ENCODE measurements around the gene C14orf119. TPM values are rescaled to one million over a fixed set of nuclear protein-coding genes. Genes with fewer than 3 reads are reported as not detected.

C14orf119 gene
- total RNA-seq, 1 donor from 2014 or later: 55.3 TPM

DNA sequence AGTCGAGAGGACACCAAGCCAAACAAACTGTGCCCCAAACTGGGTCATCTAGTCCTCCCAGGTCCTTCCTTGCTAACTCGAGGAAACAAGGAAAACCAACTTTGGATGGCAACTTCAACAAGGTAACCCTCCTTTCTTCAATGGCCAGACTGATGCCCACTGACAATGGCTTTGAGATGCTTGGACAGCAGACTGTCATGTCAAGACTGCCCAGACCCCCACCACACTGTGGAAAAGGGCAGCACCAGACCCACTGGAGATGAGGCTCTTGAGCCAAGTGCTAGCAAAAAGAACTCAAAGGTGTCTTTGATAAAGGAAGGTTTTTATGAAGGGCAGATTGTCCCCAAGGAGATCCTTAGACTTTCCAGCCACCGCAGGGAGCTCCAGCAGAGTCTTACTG, 28.9 kb upstream of the C14orf119 start:
- no peaks in the 10 kb centered on the region for H3K9me3 ChIP-seq
- H3K27ac ChIP-seq: no peak overlapping the region
- no peaks in the 10 kb centered on the region for H3K27me3 ChIP-seq
- no peak for DNase-seq
- H3K4me1 ChIP-seq: peaks cover 27% of the 10 kb centered on the region
- TF ChIP-seq, protein P1, sequence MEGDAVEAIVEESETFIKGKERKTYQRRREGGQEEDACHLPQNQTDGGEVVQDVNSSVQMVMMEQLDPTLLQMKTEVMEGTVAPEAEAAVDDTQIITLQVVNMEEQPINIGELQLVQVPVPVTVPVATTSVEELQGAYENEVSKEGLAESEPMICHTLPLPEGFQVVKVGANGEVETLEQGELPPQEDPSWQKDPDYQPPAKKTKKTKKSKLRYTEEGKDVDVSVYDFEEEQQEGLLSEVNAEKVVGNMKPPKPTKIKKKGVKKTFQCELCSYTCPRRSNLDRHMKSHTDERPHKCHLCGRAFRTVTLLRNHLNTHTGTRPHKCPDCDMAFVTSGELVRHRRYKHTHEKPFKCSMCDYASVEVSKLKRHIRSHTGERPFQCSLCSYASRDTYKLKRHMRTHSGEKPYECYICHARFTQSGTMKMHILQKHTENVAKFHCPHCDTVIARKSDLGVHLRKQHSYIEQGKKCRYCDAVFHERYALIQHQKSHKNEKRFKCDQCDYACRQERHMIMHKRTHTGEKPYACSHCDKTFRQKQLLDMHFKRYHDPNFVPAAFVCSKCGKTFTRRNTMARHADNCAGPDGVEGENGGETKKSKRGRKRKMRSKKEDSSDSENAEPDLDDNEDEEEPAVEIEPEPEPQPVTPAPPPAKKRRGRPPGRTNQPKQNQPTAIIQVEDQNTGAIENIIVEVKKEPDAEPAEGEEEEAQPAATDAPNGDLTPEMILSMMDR (IDR thresholded peaks at IDR 0.05): no peak
- ATAC-seq: no peak
- H3K4me3 ChIP-seq: no peak overlapping the region
- peaks cover 80% of the 10 kb centered on the region for H3K36me3 ChIP-seq
- intact Hi-C loops (cut with DNase I): no loop called here

DNA sequence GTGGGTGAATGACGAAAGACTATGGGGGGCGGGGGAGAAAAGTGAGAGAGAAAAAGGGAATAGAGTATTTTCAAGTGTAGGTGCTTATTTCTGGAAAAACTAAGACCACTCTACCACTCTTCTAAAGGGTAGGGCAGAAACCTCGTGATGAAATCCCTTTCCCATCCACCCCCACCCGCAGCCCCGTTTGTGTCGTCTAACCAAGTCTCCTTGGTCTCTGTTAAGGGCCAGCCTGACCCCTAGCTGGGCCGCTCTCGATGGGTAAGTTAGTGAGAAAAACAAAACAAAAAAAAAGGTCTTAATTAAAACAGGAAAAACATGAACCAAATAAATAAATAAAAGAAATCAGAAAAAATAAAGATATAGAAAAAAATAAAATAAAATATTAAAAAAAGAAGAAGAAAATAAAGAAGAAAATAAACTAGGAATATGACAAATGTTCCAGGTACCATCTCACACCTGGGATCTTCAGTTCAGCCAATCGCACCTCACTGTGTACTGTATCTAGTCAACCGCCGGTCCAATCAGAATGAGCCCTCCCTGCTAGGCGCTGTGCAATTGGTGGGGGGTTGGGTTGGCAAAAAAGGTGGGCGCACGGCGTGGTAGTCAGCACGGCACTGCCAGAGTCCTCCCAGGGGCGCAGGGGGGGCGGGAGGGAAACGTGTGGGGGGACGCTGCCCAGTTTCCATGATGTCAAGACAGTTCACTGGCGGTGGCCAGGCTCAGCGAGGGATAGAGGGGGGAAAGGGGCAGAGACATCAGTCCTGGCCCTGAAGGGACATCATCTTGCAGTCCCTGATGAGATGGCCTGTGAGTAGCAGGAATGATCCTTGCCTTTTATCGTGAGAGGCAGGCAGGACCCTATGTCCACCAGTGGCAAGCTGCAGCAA, 28.2 kb upstream of the C14orf119 start:
- intact Hi-C loops (cut with DNase I): no loop called here
- TF ChIP-seq, protein P1 (IDR thresholded peaks at IDR 0.05): no peak
- Histone ChIP-seq H3K4me1 (peaks cover 32% of the 10 kb centered on the region), H3K9me3 (no peaks in the 10 kb centered on the region), H3K4me3 (no peak overlapping the region), H3K27me3 (no peaks in the 10 kb centered on the region), H3K27ac (no peak overlapping the region), H3K36me3 (peaks cover 73% of the 10 kb centered on the region)
- no peak for DNase-seq
- no peak for ATAC-seq

DNA sequence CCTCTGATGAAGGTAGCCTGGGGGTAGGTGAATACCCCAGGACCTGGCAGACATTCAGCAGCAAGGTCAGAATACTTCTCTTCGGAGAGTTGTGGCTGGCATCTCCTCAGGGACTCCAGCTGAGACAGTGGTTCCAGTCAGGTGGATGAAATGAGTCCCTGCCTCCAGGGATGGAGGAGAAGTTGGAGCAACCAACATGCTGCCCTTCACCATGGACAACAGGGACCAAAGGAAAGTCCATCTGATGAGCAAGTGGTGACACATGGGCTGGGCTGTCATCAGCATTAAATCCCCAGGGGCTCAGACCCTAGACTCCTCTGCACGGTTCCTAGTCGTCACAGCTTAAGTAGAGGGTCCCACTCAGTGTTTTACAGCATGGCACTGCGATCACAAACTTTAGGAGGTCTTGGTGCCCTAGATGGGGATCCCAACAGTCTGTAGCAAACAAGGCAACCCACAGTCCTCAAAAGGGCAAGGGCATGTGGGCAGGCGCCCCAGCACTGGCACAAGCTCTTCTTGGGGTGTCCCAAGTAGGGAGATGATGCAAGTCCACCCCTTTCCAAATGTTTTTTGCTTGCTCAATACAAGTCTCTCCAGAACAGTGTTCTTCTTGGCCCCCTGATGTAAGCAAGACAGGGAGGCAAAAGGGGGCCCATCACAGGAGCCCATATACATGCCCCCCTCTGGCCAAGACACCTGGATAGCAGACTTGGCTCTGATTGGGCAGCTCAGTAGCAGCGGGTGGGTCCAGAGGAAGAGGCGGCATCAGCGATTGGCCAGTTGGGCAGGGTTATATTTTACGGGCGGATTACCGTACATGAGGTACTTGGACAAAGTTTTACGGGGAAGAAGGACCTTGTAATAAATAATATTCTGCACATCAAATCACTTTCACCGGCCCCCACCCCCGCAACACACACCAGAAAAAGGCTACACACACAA, 27.2 kb upstream of the C14orf119 start:
- H3K36me3 ChIP-seq: peaks cover 72% of the 10 kb centered on the region
- peaks cover 33% of the 10 kb centered on the region for H3K4me1 ChIP-seq
- H3K9me3 ChIP-seq: no peaks in the 10 kb centered on the region
- intact Hi-C loops (cut with DNase I): no loop called here
- H3K27me3 ChIP-seq: no peaks in the 10 kb centered on the region
- TF ChIP-seq, protein P1 (IDR thresholded peaks at IDR 0.05): no peak
- ATAC-seq (no peak), DNase-seq (no peak)
- H3K4me3 ChIP-seq: no peak overlapping the region
- no peak overlapping the region for H3K27ac ChIP-seq

DNA sequence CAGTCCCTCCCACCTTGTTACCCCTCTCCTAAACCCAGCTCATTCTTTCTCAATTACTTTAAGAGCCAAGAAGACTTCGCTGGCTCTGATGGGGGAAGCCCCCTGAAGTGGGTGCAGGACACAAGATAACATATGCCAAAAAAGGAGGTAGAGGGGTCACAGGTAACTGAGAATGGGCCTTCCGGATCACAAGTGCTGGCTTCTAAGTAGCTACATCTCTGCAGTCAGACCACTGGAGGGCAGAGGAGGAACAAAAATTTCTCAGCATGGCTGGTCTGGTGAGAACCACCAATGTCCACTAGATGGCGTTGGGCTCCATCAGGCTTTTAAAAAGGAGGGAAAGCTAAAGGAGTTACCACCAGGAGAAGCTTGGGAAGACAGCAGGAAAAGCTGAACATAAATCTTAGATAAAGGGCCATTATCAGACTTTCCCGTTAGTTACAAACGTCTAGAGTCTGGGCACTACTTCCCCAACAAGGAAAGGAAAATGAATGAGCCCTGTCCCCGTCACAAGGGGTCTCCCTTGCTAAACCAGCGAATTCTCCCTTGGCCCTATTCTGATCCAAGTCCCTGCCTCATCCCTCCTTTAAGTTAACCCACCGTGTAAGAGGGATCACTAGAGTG, 26.4 kb upstream of the C14orf119 start:
- intact Hi-C loops (cut with DNase I): no loop called here
- Histone ChIP-seq H3K9me3 (no peaks in the 10 kb centered on the region), H3K27ac (no peak overlapping the region), H3K4me1 (peaks cover 33% of the 10 kb centered on the region), H3K4me3 (no peak overlapping the region), H3K36me3 (peaks cover 72% of the 10 kb centered on the region), H3K27me3 (no peaks in the 10 kb centered on the region)
- DNase-seq (no peak), ATAC-seq (peak; percentile 90)
- TF ChIP-seq, protein P1 (IDR thresholded peaks at IDR 0.05): peak; percentile 98

DNA sequence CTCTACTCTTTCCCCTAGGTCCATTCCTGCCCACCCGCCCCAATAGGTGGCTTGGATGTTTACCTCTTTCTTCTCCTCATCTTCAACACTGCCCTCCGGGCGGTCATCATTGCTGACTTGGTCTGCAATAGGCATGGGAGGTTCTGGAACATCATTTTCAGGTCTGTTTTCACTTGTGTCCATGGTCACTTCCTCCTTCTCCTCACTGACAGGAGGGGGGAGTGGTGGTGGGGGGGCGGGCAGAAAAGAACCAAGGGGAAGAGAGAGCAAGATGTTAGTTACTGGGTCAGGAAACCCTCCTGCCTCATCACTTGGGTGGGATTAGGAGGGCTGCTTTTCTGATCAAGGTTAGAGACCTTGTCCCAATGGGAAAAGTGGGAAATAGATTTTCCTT, 25.9 kb upstream of the C14orf119 start:
- ATAC-seq (no peak), DNase-seq (no peak)
- Histone ChIP-seq H3K36me3 (peaks cover 72% of the 10 kb centered on the region), H3K27ac (no peak overlapping the region), H3K4me3 (no peak overlapping the region), H3K4me1 (peaks cover 33% of the 10 kb centered on the region), H3K9me3 (no peaks in the 10 kb centered on the region), H3K27me3 (no peaks in the 10 kb centered on the region)
- TF ChIP-seq, protein P1 (IDR thresholded peaks at IDR 0.05): no peak
- intact Hi-C loops (cut with DNase I): no loop called here

Measured in upper lobe of right lung (tissue), 1 donor.